ENCODE measurements around the gene DCAF5. TPM values are rescaled to one million over a fixed set of nuclear protein-coding genes. Genes with fewer than 3 reads are reported as not detected.

Gene DCAF5
- total and polyA plus RNA-seq, 2 donors (not counting 1 experiment from before 2014, with no cell fraction given), result 62.2 to 65.5 TPM

GRCh38 chr14:69153152-69153872 lies 393 bp upstream of the DCAF5 start:
- Histone ChIP-seq H3K4me3 (ENCODE audit: control extremely low read depth in 1 of 5, extremely low read depth in 1 of 5, insufficient read depth in 1 of 5, low read depth in 2 of 5, low read length in 4 of 5) (peak overlapping the region; percentile 21 to 94 (median 92)), H2AFZ (ENCODE audit: insufficient read depth, low read depth, low read length, poor library complexity, severe bottlenecking) (peak overlapping the region; percentile 91), H3K9ac (ENCODE audit: low read length) (peak overlapping the region; percentile 92), H3K4me2 (replicated peaks; ENCODE audit: low read depth, low read length, poor library complexity, severe bottlenecking) (peak overlapping the region; percentile 98), H3K27ac (ENCODE audit: low read length in 2 of 2) (peak overlapping the region; percentile 56 to 72), H3K79me2 (ENCODE audit: control insufficient read depth, insufficient read depth, low read length) (peaks cover 38% of the 10 kb centered on the region), H3K9me3 (ENCODE audit: control extremely low read depth in 1 of 3, control insufficient read depth in 2 of 3, insufficient read depth in 1 of 3, low read length in 2 of 3) (no peaks in the 10 kb centered on the region), H3K27me3 (replicated peaks in 1 of 4; ENCODE audit: control extremely low read depth in 1 of 4, control insufficient read depth in 3 of 4, insufficient read depth in 4 of 4, low read length in 3 of 4) (no peaks in the 10 kb centered on the region), H4K20me1 (ENCODE audit: control insufficient read depth, insufficient read depth, low read length, poor library complexity, severe bottlenecking) (peaks cover 33% of the 10 kb centered on the region), H3K36me3 (replicated peaks in 1 of 2; ENCODE audit: control extremely low read depth in 1 of 2, control insufficient read depth in 1 of 2, extremely low read depth in 1 of 2, insufficient read depth in 2 of 2, low read length in 1 of 2) (peaks cover 1 to 5% of the 10 kb centered on the region in 2 experiments), H3K4me1 (ENCODE audit: control insufficient read depth in 2 of 2, insufficient read depth in 2 of 2, low read length in 2 of 2) (peaks cover 9 to 21% of the 10 kb centered on the region in 2 donors)
- DNase-seq, result no peak
- WGBS (ENCODE audit: insufficient coverage), result under 1% methylated on average over 65 of the region's 72 CpGs
- Mint-ChIP-seq H3K27me3 (peaks cover 3% of the 10 kb centered on the region), H3K27ac (peak overlapping the region; percentile 95), H3K4me3 (peak overlapping the region; percentile 89), H3K9me3 (ENCODE audit: insufficient read depth) (no peaks in the 10 kb centered on the region), H3K4me1 (peaks cover 32% of the 10 kb centered on the region)
- CTCF ChIA-PET, result interaction anchor here (0.6 to 2.2 kb wide), 3 partner anchors 39 to 323 kb away, joined by 3 to 7 read pairs (median 4); partner anchors contain the start of gene EXD2
- intact Hi-C loops (cut with micrococcal nuclease), result loop anchor here (1.0 to 5.0 kb wide), 5 partner anchors 38 to 1791 kb away; partner anchors contain the start of genes EIF2S1, ERH, EXD2 and SLC39A9
- POLR2A ChIA-PET, result interaction anchor here (0.5 to 0.8 kb wide), 2 partner anchors 28 to 37 kb away, joined by 3 read pairs; partner anchors contain the start of gene EXD2
- peak; percentile 92 for ATAC-seq (ENCODE audit: low read depth)
- TF ChIP-seq CTCF (IDR thresholded peaks at IDR 0.05), result no peak
- TF ChIP-seq EZH2 (IDR thresholded peaks at IDR 0.05; ENCODE audit: borderline replicate concordance, insufficient read depth, low read depth, low read length, poor library complexity, severe bottlenecking), result no peak

All from B cell (primary cell).